Tibial nerve (tissue), 4 donors: ENCODE measurements around the gene ADGRL3. TPM values are rescaled to one million over a fixed set of nuclear protein-coding genes. Genes with fewer than 3 reads are reported as not detected.

ENCODE experiments used
- DNase-seq, 2 donors: peaks; one replicate each; pipeline ENCODE4 v3.0.0-alpha.2; 2019; ENCODE audit warnings: low spot score in 2 of 2
- H3K27ac ChIP-seq, 4 donors: fragments of 200-600 bp; sonication (generic) in 3 of 4; one replicate each; pipeline ENCODE4 v1.5.1; 2017 to 2019; ENCODE audit warnings: mild to moderate bottlenecking in 1 of 4
- H3K27me3 ChIP-seq, 2 donors: fragments of 200-600 bp; sonication (generic) in 1 of 2; one replicate each; pipeline versions ENCODE4 v1.5.1 to v1.6.0; 2017 to 2019
- H3K36me3 ChIP-seq, 3 donors: fragments of 200-600 bp; sonication (generic); one replicate each; pipeline ENCODE4 v1.5.1; 2018 to 2019
- H3K4me1 ChIP-seq, 4 donors: fragments of 200-600 bp; sonication (generic) in 3 of 4; one replicate each; pipeline ENCODE4 v1.5.1; 2017 to 2019
- H3K4me3 ChIP-seq, 4 donors: fragments of 200-600 bp; sonication (generic) in 3 of 4; one replicate each; pipeline ENCODE4 v1.5.1; 2017 to 2019; ENCODE audit warnings: mild to moderate bottlenecking in 1 of 4, moderate library complexity in 1 of 4
- H3K9me3 ChIP-seq, 4 donors: fragments of 200-600 bp; sonication (generic) in 3 of 4; one replicate each; pipeline ENCODE4 v1.5.1; 2017 to 2019
- CTCF ChIP-seq, 5 experiments: fragments of 200-600 bp in 3 of 5; fragments of 450-650 bp in 2 of 5; sonication (generic) in 3 of 5; IDR thresholded peaks; one replicate each; pipeline ENCODE4 v1.5.1; 2016 to 2019; ENCODE audit warnings: antibody characterized with exemption in 5 of 5, mild to moderate bottlenecking in 3 of 5, moderate library complexity in 2 of 5
- EP300 ChIP-seq, 2 donors: sonication (generic); formaldehyde crosslinking; IDR thresholded peaks; one replicate each; pipeline ENCODE4 v1.6.1; 2017; ENCODE audit warnings: antibody characterized with exemption in 2 of 2, mild to moderate bottlenecking in 1 of 2
- POLR2A ChIP-seq, 2 donors: fragments of 450-650 bp; IDR thresholded peaks; one replicate each; pipeline ENCODE4 v1.6.1; 2017; ENCODE audit warnings: antibody characterized with exemption in 2 of 2, mild to moderate bottlenecking in 2 of 2, moderate library complexity in 2 of 2
- WGBS, 2 donors: methylation state at CpG; one replicate each; pipeline ENCODE4 v1.1.5; 2018; 5-methylcytosine and 5-hydroxymethylcytosine counted together
- total RNA-seq, 4 donors: library from RNA; depleted of rRNA; stranded (reverse); fragments of >200 nt; gene quantifications; one replicate each; pipeline ENCODE4 v1.1.0, GENCODE V29; 2016

The ADGRL3 gene
- total RNA-seq, 4 donors from 2014 or later = 20.1 to 51.3 (median 28.2) TPM

- no peaks in the 10 kb centered on the region for H3K27me3 ChIP-seq
- H3K27ac ChIP-seq = no peak overlapping the region
- no peak overlapping the region for H3K4me3 ChIP-seq
- no peaks in the 10 kb centered on the region for H3K4me1 ChIP-seq
- H3K9me3 ChIP-seq = peaks cover 0 to 20% (median 3%) of the 10 kb centered on the region in 4 donors
- TF ChIP-seq EP300 (IDR thresholded peaks at IDR 0.05) (no peak), CTCF (IDR thresholded peaks at IDR 0.05) (no peak), POLR2A (IDR thresholded peaks at IDR 0.05) (no peak)
- no peak for DNase-seq
- no peaks in the 10 kb centered on the region for H3K36me3 ChIP-seq
Measured at GRCh38 chr4:62087706-62088105, 887.6 kb downstream of the ADGRL3 start.

GRCh38 chr4:62093735-62094134 lies 893.6 kb downstream of the ADGRL3 start:
- no peaks in the 10 kb centered on the region for H3K36me3 ChIP-seq
- DNase-seq = no peak
- H3K4me1 ChIP-seq = no peaks in the 10 kb centered on the region
- no peak overlapping the region for H3K27ac ChIP-seq
- no peak overlapping the region for H3K4me3 ChIP-seq
- peaks cover 0 to 29% (median 3%) of the 10 kb centered on the region in 4 donors for H3K9me3 ChIP-seq
- H3K27me3 ChIP-seq = no peaks in the 10 kb centered on the region
- WGBS, 2 donors = 92% methylated on average over 4 of the region's 4 CpGs
- no peak for TF ChIP-seq EP300 (IDR thresholded peaks at IDR 0.05)
- TF ChIP-seq POLR2A (IDR thresholded peaks at IDR 0.05) = no peak
- TF ChIP-seq CTCF (IDR thresholded peaks at IDR 0.05) = no peak

- WGBS, 2 donors = 58 to 64% methylated on average over 2 of the region's 2 CpGs
- no peak for DNase-seq
- TF ChIP-seq POLR2A (IDR thresholded peaks at IDR 0.05) (no peak), CTCF (IDR thresholded peaks at IDR 0.05) (no peak), EP300 (IDR thresholded peaks at IDR 0.05) (no peak)
- Histone ChIP-seq H3K4me1 (no peaks in the 10 kb centered on the region), H3K27me3 (no peaks in the 10 kb centered on the region), H3K9me3 (peaks cover 0 to 17% (median 0%) of the 10 kb centered on the region in 4 donors), H3K27ac (no peak overlapping the region), H3K4me3 (no peak overlapping the region), H3K36me3 (no peaks in the 10 kb centered on the region)
Measured at GRCh38 chr4:62096881-62097280, 896.8 kb downstream of the ADGRL3 start.

- Histone ChIP-seq H3K27me3 (no peaks in the 10 kb centered on the region), H3K36me3 (no peaks in the 10 kb centered on the region), H3K27ac (no peak overlapping the region), H3K4me3 (no peak overlapping the region), H3K4me1 (no peaks in the 10 kb centered on the region), H3K9me3 (no peaks in the 10 kb centered on the region)
- 69 to 78% methylated on average over 1 of the region's 1 CpG for WGBS, 2 donors
- no peak for TF ChIP-seq POLR2A (IDR thresholded peaks at IDR 0.05)
- TF ChIP-seq EP300 (IDR thresholded peaks at IDR 0.05) = no peak
- TF ChIP-seq CTCF (IDR thresholded peaks at IDR 0.05) = no peak
- DNase-seq = no peak
Measured at GRCh38 chr4:62115216-62115615, 915.1 kb downstream of the ADGRL3 start.

GRCh38 chr4:62117886-62118285 lies 917.8 kb downstream of the ADGRL3 start:
- WGBS, 2 donors = 97% methylated on average over 2 of the region's 2 CpGs
- Histone ChIP-seq H3K36me3 (no peaks in the 10 kb centered on the region), H3K27me3 (no peaks in the 10 kb centered on the region), H3K27ac (no peak overlapping the region), H3K4me1 (no peaks in the 10 kb centered on the region), H3K4me3 (no peak overlapping the region), H3K9me3 (no peaks in the 10 kb centered on the region)
- DNase-seq = no peak
- TF ChIP-seq CTCF (IDR thresholded peaks at IDR 0.05) = no peak
- TF ChIP-seq POLR2A (IDR thresholded peaks at IDR 0.05) = no peak
- no peak for TF ChIP-seq EP300 (IDR thresholded peaks at IDR 0.05)
